ENCODE measurements around the gene MAPK14. TPM values are rescaled to one million over a fixed set of nuclear protein-coding genes. Genes with fewer than 3 reads are reported as not detected.

The MAPK14 gene
- polyA plus RNA-seq, 12 donors = 33.4 to 43.6 (median 37.5) TPM; not detected in 1

DNA sequence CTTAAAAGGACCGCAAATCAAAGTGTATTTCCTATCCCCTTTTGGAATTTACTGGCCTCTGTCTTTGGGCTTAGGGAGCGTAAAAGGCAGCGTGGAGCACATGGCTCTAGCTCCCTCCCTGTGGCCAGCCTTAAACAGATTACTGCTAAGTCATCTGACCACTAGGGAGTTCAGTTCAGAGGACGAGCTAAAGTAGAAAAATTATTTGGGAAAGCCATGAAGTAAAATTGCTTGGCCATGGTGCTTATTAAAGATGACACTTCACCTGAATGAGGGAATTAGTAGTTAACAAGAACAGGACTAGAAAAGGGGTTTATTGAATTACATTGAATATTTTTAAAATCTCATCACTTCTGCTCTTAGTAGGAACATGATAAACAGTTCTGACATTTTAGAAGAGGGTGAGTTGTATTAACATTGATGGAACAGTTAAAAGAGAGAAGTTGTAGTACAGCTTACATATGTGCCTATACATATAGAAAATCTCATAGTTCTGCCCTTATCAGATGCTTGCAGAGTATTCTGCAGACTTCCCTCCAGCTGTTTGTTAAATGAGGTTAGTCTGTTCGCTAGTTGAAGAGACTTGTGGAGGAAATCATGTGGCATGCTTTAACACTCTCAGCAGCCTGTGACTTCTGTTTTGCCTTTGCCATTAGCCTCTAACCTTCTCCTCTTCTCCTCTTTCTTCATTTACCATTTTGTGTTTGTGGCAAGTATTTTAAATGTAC lies 71.5 kb downstream of the MAPK14 start:
- DNase-seq = no peak

DNA sequence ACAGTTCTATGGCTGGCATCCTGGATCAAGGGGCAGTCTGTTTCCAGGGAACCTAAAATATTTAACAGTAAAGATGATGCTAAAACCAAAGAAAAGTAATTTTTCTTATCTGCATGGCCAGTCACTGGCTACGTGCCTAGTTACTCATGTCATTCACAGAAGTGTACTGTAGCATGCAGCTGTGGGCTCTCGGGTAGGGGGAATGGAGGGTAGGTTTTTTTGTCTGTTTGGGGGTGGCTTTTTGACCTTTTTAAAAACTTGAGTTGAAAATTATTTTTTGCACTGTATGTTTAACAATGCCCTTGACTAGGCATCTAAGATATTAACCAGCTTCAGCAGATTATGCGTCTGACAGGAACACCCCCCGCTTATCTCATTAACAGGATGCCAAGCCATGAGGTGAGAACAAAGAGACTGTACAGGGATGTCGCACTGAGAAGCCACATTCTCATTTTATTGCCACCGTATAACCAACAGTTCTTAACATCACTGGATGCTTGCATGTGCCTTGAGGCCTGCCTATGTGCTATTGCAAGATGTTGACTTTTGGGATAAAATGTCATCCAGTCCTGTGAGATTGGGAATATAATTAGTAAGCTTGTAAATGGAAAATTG lies 72.4 kb downstream of the MAPK14 start:
- no peak for DNase-seq

DNA sequence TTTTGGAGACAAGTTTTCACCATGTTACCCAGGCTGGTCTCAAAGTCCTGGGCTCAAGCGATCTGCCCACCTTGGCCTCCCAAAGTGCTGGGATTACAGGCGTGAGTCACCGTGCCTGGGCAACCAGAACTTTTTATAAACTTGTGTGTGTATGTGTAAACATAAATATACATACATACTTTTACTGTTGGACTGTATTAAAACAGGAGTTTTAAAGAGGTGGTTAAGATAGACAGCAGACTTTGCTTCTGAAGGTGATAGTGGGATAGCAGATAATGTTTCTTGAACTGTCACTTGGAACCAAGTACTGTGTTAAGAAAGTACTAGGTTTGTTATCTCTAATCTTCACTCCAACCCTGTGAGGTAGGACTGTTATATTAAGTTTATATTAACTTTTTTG lies 74.1 kb downstream of the MAPK14 start:
- no peak for DNase-seq

DNA sequence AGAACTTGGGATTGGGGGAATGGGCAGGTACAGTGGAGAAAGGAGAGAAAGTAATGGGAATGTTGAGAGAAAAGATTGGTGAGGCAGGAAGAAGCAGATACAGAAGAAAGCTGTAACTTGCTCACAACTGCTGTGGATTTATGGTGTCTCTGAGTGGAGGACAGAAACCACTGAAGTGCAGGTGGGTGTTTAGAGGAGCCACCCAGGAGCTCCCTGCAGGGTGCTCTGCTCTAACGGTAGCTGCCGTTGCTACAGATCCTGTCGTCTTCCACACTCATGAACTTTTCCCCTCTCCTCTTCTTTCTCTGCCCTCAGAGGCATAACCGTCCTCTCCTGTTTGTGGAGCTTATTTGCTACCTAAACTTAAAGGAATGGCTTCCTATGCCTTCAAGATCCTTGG lies 75.2 kb downstream of the MAPK14 start:
- DNase-seq = no peak

DNA sequence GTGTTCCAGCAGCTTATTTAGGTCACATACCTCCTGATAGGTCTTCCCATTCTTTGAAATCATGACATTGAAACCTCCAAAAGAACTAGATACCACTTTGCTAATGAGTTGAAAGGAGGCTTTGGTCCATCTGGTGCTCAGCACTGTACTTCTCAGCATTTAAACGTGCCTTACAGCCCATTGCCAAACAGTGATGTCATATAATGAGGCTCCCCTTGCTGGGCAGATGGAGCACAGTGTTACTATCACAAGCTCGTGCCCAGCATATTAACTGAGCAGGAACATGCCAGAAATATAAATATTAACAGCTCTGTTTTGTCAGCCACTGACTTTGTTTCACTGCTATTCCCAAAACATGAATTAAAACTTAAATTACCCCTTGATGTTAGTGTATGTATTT lies 77.2 kb downstream of the MAPK14 start:
- no peak for DNase-seq

DNA sequence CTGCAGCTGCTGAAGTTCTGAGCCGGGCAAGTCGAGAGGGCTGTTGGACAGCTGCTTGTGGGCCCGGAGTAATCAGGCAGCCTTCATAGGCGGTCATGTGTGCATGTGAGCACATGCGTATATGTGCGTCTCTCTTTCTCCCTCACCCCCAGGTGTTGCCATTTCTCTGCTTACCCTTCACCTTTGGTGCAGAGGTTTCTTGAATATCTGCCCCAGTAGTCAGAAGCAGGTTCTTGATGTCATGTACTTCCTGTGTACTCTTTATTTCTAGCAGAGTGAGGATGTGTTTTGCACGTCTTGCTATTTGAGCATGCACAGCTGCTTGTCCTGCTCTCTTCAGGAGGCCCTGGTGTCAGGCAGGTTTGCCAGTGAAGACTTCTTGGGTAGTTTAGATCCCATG lies 81.5 kb downstream of the MAPK14 start:
- no peak for DNase-seq

DNA sequence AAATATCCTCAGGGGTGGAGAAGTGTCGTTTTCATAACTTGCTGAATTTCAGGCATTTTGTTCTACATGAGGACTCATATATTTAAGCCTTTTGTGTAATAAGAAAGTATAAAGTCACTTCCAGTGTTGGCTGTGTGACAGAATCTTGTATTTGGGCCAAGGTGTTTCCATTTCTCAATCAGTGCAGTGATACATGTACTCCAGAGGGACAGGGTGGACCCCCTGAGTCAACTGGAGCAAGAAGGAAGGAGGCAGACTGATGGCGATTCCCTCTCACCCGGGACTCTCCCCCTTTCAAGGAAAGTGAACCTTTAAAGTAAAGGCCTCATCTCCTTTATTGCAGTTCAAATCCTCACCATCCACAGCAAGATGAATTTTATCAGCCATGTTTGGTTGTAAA lies 82.4 kb downstream of the MAPK14 start:
- no peak for DNase-seq

DNA sequence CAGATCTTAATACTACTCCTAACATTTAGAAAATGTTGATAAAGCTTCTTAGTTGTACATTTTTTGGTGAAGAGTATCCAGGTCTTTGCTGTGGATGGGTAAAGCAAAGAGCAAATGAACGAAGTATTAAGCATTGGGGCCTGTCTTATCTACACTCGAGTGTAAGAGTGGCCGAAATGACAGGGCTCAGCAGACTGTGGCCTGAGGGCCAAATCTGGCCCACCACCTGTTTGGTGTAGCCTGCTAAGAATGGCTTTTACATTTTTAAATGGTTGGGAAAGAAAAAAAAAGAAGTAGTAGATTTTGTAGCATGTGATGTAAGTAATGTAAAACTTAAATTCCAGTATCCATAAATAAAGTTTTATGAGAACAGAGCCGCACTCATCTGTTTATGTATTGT lies 83.3 kb downstream of the MAPK14 start:
- DNase-seq = no peak

DNA sequence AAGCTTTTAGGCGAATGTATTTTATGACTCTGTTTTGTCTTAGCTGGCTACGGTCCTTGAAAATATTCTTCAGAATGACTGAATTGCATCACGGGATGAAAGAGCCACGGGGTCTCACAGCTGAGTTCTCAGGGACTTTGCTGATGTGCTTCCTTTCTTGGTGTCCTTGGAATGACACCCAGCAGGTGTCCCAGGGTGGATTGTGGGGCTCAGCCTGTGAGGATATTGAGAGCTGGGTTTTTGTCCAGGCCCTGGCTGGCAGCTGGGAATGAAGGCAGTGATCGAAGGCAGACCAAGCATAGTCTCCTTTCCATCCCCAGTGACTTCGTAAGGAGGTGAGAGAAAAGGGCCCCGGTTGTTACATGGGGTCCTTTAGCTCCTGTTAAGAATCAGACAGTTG lies 83.9 kb downstream of the MAPK14 start:
- no peak for DNase-seq

DNA sequence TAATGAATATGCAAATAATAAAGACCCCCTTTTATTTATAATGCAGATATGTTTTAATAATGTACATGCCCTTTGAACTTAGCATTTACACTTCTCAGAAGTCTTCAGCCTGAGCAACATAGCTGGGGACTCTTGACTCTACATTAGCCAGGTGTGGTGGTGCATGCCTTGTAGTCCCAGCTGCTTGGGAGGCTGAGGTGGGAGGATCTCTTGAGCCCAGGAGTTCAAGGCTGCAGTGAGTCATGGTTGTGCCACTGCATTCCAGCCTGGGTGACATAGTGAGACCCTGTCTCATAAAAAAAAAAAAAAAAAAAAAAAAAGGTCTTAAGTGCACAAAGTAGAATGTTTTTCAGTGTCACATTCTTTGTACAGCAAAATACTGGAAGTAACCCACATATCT lies 85.4 kb downstream of the MAPK14 start:
- DNase-seq = no peak

DNA sequence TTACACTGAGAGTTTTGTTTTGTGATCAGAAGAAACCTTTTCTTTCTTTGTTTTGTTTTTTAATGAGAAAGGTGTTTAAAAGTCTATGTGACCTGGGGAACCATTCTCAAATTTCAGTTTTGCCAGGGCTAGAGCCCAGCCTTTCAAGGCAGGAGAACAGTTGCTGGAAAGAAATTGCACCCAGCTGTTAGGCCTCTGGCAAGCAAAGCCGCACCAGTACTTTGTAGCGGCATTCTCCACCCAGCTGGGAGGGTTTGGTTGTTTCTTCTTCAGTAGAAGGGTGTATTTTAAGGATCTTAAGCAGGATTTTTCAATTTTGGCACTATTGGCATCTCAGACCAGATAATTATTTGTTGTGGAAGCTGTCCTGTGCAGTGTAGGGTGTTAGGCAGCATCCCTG lies 86.1 kb downstream of the MAPK14 start:
- DNase-seq = no peak

DNA sequence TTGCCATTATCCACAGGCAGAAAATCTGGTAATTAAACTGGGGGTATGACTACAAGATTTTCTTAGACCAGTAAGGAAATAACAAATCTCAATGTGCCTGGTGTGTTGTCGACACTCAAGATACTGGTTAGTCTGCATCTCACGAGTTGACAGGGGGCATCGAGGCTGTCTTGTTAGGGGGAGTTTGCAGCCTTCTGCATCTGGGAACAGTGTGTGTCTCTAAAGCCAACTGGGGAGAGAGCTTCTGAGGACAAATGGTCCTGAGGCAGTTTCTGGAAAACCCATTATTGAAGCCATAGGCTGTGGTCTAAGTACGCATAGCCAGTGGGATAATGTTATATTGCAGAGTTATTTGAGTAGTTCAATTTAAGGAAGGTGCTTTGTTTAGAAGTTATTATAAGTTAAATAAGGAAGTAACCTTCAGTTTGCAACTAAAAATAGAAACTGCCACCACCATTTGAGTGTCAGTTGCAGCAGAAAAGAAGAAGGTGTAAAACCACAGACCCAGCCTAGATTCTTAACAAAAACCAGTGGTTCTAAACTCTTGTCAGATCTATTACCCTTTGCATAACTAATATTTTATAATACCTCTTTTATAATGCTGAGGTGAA lies 87.3 kb downstream of the MAPK14 start:
- no peak for DNase-seq

DNA sequence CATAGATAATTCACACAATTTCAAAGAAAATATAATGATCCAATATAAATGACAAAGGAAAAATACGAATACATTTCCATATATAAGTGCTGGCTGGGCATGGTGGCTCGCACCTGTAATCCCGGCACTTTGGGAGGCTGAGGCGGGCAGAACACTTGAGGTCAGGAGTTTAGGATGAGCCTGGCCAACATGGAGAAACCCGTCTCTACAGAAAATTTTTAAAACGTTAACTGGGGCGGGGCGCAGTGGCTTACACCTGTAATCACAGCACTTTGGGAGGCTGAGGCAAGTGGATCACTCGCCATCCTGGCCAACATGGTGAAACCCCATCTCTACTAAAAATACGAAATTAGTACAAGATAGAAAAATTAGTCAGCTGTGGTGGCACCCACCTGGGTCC lies 87.8 kb downstream of the MAPK14 start:
- DNase-seq = no peak

DNA sequence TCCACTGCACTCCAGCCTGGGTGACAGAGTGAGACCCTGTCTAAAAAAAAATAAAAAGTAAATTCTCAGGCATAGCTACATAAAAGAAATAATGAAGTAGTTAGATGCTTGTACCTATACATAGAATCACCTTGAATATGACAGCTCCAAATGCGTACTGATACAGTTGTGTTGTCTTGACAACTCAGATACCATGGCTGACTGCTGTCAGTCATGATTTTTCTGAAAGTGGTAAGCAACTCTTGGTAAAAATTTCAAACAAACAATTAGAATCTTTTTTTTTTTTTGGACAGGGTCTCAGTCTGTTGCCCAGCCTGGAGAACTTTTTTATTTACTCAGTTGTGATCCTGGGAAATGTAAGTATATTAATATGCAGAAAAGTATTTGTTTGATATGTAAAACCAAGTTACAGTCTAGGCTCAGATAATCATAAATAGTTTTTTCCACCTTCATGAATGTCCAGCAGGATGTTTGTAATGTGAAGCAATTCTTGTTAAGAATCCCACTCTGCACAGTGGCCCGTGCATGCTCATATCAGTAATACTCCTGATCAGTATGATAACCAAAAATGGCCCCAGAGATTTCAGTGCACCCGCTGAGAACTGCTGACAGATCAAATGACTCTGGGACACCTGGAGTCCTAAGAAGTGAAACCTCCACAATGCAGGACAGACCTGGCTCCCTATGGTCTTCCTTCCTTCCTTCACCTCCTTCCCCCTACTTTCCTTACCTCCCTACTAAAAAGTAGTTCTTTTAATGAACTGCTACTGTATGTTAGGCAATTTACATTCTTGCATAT lies 88.7 kb downstream of the MAPK14 start:
- no peak for DNase-seq

DNA sequence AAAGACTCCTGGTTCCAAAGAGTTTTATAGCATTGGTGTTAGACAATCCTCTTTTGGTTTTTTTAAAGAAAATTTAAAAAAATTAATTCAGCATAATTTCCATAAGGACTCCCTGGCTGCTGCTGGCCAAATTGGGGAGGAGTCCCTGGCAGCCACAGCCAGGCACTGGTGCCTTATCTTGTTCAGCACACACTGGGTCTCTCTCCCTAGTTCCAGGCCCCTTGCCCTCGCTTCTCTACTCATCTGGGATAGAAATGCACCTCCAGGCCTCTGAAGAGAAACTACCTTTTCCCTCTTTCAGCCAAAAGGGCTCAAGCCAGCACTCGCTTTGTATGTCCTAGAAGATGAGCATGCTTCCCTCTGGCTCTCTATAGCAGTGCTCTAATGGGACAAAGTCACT lies 89.3 kb downstream of the MAPK14 start:
- DNase-seq = no peak

DNA sequence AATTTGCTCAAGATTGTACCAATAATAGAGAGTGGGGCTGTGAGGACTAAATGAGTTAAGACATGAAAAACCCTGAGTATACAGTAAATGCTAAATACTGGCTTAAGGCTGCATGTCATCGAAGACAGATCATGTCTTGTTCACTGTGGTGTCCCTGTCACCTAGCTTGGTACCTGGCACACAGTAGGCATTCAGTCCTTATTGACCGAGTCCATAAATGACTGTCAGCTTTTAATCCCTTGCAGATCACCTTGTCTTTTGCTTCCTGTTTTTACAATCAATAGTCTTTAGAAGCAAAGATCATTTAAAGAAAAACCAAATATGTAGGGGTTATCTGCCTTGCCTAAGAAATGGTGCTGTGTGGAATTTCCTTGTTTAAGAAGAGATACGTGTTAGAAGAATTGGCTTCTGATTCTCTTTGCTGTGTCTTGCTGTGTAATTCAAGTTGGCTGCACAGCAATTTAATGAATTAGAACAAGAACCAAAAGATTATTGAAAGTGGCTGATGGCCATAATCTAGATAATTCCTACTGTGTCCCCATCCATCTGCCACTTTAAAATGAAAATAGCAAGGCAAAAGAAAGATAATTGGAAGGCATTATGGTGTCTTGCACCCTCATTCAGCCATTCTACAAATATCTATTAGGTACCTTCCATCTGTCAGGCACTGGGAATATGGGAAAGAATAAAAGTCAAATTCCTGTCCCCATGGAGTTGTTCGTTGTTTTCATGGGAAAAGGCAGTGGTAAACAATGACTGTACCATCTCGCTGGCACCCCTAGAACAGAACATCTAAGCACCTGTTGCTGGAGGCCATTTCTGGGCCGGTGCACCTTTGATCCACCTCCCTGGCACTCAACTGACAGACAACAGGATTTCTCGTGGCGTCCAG lies 90.3 kb downstream of the MAPK14 start:
- no peak for DNase-seq

DNA sequence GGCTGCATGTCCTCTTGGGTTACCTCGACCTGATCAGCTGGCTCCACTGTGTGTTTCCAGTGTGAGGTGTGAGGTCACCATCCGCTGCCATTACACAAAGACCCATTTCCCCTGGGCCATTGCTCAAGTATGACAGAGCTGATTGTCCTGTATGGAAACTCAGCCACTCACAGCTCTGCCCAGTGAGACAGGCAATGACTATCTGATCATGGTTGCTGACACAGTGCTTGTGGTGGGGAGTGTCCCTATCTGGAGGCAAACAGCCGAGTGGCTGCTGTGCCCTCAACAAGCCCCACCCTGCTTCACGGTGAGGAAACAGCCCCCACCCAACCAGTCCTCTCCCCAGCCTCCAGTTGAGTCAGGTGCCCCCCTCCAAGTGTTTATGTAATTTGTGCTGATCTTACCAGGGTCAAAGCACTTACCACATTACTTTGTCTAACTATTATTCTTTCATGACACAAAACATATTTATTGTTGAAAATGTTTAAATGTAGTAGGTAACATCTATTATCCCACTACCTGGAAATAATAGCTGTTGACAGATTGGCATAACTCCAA lies 91.0 kb downstream of the MAPK14 start:
- no peak for DNase-seq

DNA sequence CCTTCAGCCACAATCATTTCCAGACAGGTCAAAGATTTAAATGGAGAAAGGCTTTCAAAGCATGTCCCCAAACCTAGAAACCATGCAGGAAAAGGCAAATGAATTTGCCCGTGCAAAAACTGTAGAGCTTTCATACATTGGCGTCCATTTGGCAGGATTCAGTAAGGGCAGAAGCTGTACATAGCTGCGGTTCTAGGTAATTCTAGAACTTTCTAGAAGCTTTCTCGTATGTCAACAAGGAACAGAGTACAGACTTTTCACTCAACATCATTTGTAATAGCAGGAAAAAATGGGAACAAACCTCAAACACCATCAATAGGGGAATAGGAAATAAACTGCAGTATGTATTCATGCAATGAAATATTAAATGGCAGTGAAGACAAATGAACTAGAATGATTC lies 91.6 kb downstream of the MAPK14 start:
- DNase-seq = no peak

DNA sequence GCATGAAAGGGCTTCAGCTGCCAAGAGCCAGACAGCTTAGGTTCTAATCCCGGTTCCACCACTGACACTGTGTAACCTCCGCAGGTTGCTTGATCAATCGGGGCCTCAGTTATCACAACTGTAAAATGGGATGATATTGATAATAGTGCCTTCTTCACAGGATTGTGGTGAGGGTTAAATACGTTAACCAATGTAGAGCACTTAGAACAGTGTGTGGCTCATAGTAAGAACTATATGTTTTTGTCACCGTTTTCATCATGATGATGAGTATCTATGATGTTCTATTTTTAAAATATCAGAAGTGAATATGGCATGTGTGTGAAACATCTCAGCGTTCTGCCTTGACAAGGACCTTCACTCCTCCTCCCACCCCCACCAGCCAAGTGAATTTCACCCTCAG lies 92.4 kb downstream of the MAPK14 start:
- DNase-seq = no peak

DNA sequence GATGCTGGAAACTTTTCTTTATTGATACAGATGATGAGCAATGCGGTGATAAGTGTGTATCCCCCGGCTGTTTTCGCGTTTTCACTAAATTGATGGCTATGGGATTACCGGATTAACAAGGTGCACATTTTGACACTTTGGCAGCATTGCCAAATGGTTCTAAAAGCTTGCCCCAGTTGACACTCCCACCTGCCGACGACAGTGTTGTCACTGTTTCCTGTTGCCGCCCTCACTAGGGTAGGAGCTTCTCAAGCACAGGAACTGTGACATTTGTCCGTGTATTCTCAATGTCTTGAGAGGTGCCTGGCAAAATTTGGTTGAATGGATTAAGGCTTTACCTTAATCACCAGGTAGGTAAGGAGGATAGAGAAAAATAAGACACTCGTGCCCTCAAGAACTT lies 92.9 kb downstream of the MAPK14 start:
- DNase-seq = no peak
